ENCODE data around the gene PDCD4. TPM values are rescaled to one million over a fixed set of nuclear protein-coding genes. Genes with fewer than 3 reads are reported as not detected.
"Not testable (repeated sequence)": the region's sequence is repeated elsewhere in the genome, so short reads cannot be mapped to it uniquely, and the experiment has no call there.

Gene PDCD4
- total RNA-seq, 1 donor from 2014 or later: 144 TPM

GRCh38 chr10:110861930-110862649 lies 9.6 kb upstream of the PDCD4 start:
- ATAC-seq: peak; percentile 79

GRCh38 chr10:110862961-110863360 lies 8.8 kb upstream of the PDCD4 start:
- ATAC-seq: no peak

GRCh38 chr10:110863361-110863760 lies 8.4 kb upstream of the PDCD4 start:
- no peak for ATAC-seq

- no peak for ATAC-seq
These were observed 7.8 kb upstream of the PDCD4 start for GRCh38 chr10:110863956-110864355.

GRCh38 chr10:110864662-110865140 lies 7.0 kb upstream of the PDCD4 start:
- no peak for ATAC-seq

GRCh38 chr10:110865186-110865808 lies 6.4 kb upstream of the PDCD4 start:
- ATAC-seq: peak; percentile 70

- ATAC-seq: no peak
These were observed 5.8 kb upstream of the PDCD4 start for GRCh38 chr10:110865809-110866482.

GRCh38 chr10:110867011-110867806 lies 4.5 kb upstream of the PDCD4 start:
- not testable (repeated sequence) for ATAC-seq

- no peak for ATAC-seq
These were observed 3.8 kb upstream of the PDCD4 start for GRCh38 chr10:110867807-110868465.

GRCh38 chr10:110868981-110869380 lies 2.7 kb upstream of the PDCD4 start:
- ATAC-seq: no peak

- no peak for ATAC-seq
These were observed 868 bp upstream of the PDCD4 start for GRCh38 chr10:110870823-110871297.

- ATAC-seq: peak; percentile 77
These were observed 636 bp downstream of the PDCD4 start for GRCh38 chr10:110872145-110872983.

- no peak for ATAC-seq
These were observed 1.5 kb downstream of the PDCD4 start for GRCh38 chr10:110872984-110873923.

GRCh38 chr10:110873951-110874350 lies 2.2 kb downstream of the PDCD4 start:
- no peak for ATAC-seq

- ATAC-seq: no peak
These were observed 4.3 kb downstream of the PDCD4 start for GRCh38 chr10:110876000-110876399.

- ATAC-seq: no peak
These were observed 5.1 kb downstream of the PDCD4 start for GRCh38 chr10:110876788-110877187.

GRCh38 chr10:110880012-110880411 lies 8.3 kb downstream of the PDCD4 start:
- peak; percentile 15 for ATAC-seq

GRCh38 chr10:110881247-110881646 lies 9.5 kb downstream of the PDCD4 start:
- ATAC-seq: no peak

- ATAC-seq: no peak
These were observed 10.2 kb downstream of the PDCD4 start for GRCh38 chr10:110881905-110882304.

GRCh38 chr10:110883924-110884323 lies 12.2 kb downstream of the PDCD4 start:
- ATAC-seq: no peak

Data from esophagus mucosa (tissue), 1 donor.